B cell (primary cell): ENCODE data around the gene UGT1A7.

Experiments used
- CTCF ChIP-seq: fragments of 200-600 bp; IDR thresholded peaks from one replicate; pipeline ENCODE4 v1.8.0; 2022; ENCODE audit warnings: antibody characterized with exemption, mild to moderate bottlenecking
- EZH2 ChIP-seq: IDR thresholded peaks from 2 replicates; pipeline ENCODE4 v1.6.1; 2012; ENCODE audit warnings: borderline replicate concordance, low read depth, mild to moderate bottlenecking, moderate library complexity, low read length; ENCODE audit not compliant: insufficient read depth, poor library complexity, severe bottlenecking

GRCh38 chr2:233707940-233708644 is 26.4 kb downstream of the UGT1A7 start:
- TF ChIP-seq CTCF: no peak
- no peak for TF ChIP-seq EZH2
